ENCODE data around the gene COX15. TPM values are rescaled to one million over a fixed set of nuclear protein-coding genes. Genes with fewer than 3 reads are reported as not detected.

The COX15 gene
- total and polyA plus RNA-seq, 2 of the 8 experiments (the other 6 are each of a cell fraction or from before 2014, with no cell fraction given): 17.5 to 36.6 TPM

DNA sequence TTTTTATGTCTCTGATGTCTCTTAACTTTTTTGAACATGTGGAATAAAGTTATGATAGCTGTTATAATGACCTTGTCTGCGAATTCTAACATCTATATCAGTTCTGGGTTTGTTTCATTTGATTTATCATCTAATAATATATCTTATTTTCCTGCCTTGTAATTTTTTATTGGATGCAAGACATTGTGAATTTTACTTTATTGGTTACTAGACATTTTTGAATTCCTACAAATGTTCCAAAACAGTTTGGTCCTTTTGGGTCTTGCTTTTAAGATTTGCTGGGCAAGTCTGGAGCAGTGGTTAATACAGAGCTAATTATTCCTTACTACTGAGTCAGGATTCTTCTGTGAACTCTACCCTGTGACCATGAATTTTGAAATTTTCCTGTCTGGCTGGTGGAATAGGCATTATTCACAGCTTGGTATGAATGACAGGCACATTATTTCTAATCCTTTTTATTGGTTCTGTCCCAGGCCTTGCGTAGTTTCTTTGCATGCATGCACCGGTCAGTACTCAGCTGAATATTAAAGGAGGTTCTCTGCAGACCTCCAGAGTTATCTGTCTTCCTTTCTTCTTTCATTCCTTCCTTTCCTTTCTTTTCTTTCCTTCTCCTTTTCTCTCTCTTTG is 9.1 kb upstream of the COX15 start:
- POLR2A ChIA-PET (ENCODE audit: partially characterized antibody): interaction anchor here (0.8 to 1.5 kb wide), 3 partner anchors 9 to 14 kb away, joined by 3 to 6 read pairs (median 4); partner anchors contain the start of genes COX15 and CUTC
- DNase-seq (ENCODE audit: low read depth in 1 of 2, low spot score in 2 of 2): no peak

More for the DNA sequence above, 9.1 kb upstream of the COX15 start:
- Histone ChIP-seq H2BK12ac (ENCODE audit: low read depth, low read length) (no peak overlapping the region), H3K4me2 (ENCODE audit: insufficient read depth in 1 of 2, low read depth in 2 of 2, low read length in 2 of 2) (no peak overlapping the region), H4K91ac (replicated peaks; ENCODE audit: insufficient read length, low read length) (no peak overlapping the region), H3K4ac (replicated peaks; ENCODE audit: insufficient read length, low read depth, low read length) (no peak overlapping the region), H3K9me3 (ENCODE audit: insufficient read depth in 2 of 2, low read depth in 1 of 2, low read length in 1 of 2) (no peaks in the 10 kb centered on the region), H4K20me1 (replicated peaks in 1 of 2; ENCODE audit: control insufficient read depth in 1 of 2, insufficient read depth in 2 of 2, low read length in 2 of 2) (peaks cover 0 to 5% of the 10 kb centered on the region in 2 experiments), H3K27ac (ENCODE audit: low read depth, low read length) (no peak overlapping the region), H4K8ac (ENCODE audit: extremely low read depth, insufficient read depth, low read length) (no peak overlapping the region), H4K5ac (ENCODE audit: insufficient read length, low read depth, low read length) (no peak overlapping the region), H3K4me1 (replicated peaks in 1 of 4; ENCODE audit: control insufficient read depth in 3 of 4, insufficient read depth in 4 of 4, low read length in 3 of 4) (no peaks in the 10 kb centered on the region), H3K79me1 (ENCODE audit: low read depth, low read length) (no peaks in the 10 kb centered on the region), H2BK15ac (ENCODE audit: low read length) (no peak overlapping the region), H3K4me3 (ENCODE audit: extremely low read depth in 1 of 4, insufficient read depth in 2 of 4, low read depth in 3 of 4, low read length in 4 of 4) (no peak overlapping the region), H3K9ac (replicated peaks in 1 of 4; ENCODE audit: extremely low read depth in 1 of 4, low read depth in 3 of 4, low read length in 3 of 4) (no peak overlapping the region), H2BK120ac (replicated peaks; ENCODE audit: low read depth, low read length) (no peak overlapping the region), H3K56ac (replicated peaks; ENCODE audit: insufficient read length, low read depth, low read length) (no peak overlapping the region), H3K36me3 (ENCODE audit: control insufficient read depth in 2 of 4, insufficient read depth in 4 of 4, low read length in 3 of 4) (peaks cover 7 to 83% (median 40%) of the 10 kb centered on the region in 4 experiments), H3K27me3 (replicated peaks in 1 of 4; ENCODE audit: control insufficient read depth in 3 of 4, extremely low read depth in 1 of 4, insufficient read depth in 3 of 4, low read length in 3 of 4) (no peaks in the 10 kb centered on the region), H2BK20ac (ENCODE audit: low read length) (no peak overlapping the region), H3K18ac (ENCODE audit: extremely low read depth, low read length) (no peak overlapping the region), H3K79me2 (ENCODE audit: control insufficient read depth in 1 of 2, insufficient read depth in 2 of 2, low read length in 2 of 2) (no peaks in the 10 kb centered on the region), H2AFZ (ENCODE audit: low read length) (no peak overlapping the region), H2AK5ac (ENCODE audit: low read depth, low read length) (no peak overlapping the region), H3K23ac (ENCODE audit: insufficient read length) (no peak overlapping the region), H3K23me2 (ENCODE audit: low read depth, low read length) (no peaks in the 10 kb centered on the region), H2BK5ac (ENCODE audit: low read depth, low read length) (no peak overlapping the region), H3K14ac (ENCODE audit: insufficient read length) (no peak overlapping the region)
- no peak for TF ChIP-seq EZH2 (IDR thresholded peaks at IDR 0.05; ENCODE audit: low read depth, low read length, severe bottlenecking)
- peak; percentile 52; the same call in 1 of the 2 replicates for TF ChIP-seq MAFK (IDR thresholded peaks at IDR 0.05; ENCODE audit: low read depth, low read length)
- 96% methylated on average over 3 of the region's 3 CpGs; no CpG with 5 or more reads in 1 of the 2 experiments for WGBS, 2 experiments (ENCODE audit: extremely low coverage in 1 of 2, insufficient coverage in 1 of 2, insufficient read length in 1 of 2, insufficient replicate concordance in 2 of 2, low coverage in 1 of 2, low lambda C conversion rate in 2 of 2, missing lambda C conversion rate in 1 of 2)
- CTCF ChIA-PET (ENCODE audit: partially characterized antibody): interaction anchor here (0.8 to 1.8 kb wide), 3 partner anchors 8 to 14 kb away, joined by 3 to 8 read pairs (median 3); partner anchors contain the start of genes COX15 and CUTC
- no peak for FAIRE-seq
